Neuronal stem cell (in vitro differentiated cells): ENCODE results near the gene RIOK2.
A peak's percentile ranks its signal among the peaks of the same experiment; 100 is the strongest.

Source experiments
- DNase-seq: peaks from one replicate; pipeline ENCODE4 v3.0.0-alpha.2; 2013; ENCODE audit warnings: low spot score
- H2AFZ ChIP-seq: one replicate; pipeline ENCODE4 v1.6.1; 2013; ENCODE audit warnings: mild to moderate bottlenecking, low read length, inconsistent platforms
- H2AK5ac ChIP-seq: 2 replicates; pipeline ENCODE4 v1.6.1; 2013; ENCODE audit warnings: low read depth, mild to moderate bottlenecking, inconsistent platforms, low read length, moderate library complexity, mixed read lengths
- H2BK120ac ChIP-seq: 2 replicates; pipeline ENCODE4 v1.6.1; 2013; ENCODE audit warnings: low read depth, mild to moderate bottlenecking, inconsistent platforms, low read length, moderate library complexity, mixed read lengths
- H2BK12ac ChIP-seq: one replicate; pipeline ENCODE4 v1.6.1; 2013; ENCODE audit warnings: low read length, inconsistent platforms
- H2BK15ac ChIP-seq: 2 replicates; pipeline ENCODE4 v1.6.1; 2013; ENCODE audit warnings: mild to moderate bottlenecking, low read length, inconsistent platforms, mixed read lengths
- H2BK5ac ChIP-seq: one replicate; pipeline ENCODE4 v1.6.1; 2013; ENCODE audit warnings: inconsistent platforms, mild to moderate bottlenecking, low read length, moderate library complexity
- H3K14ac ChIP-seq: one replicate; pipeline ENCODE4 v1.6.1; 2013; ENCODE audit warnings: low read length, inconsistent platforms
- H3K18ac ChIP-seq: 2 replicates; pipeline ENCODE4 v1.6.1; 2013; ENCODE audit warnings: low read length, inconsistent platforms
- H3K23ac ChIP-seq: 2 replicates; pipeline ENCODE4 v1.6.1; 2013; ENCODE audit warnings: low read depth, mild to moderate bottlenecking, mixed read lengths, low read length, inconsistent platforms; ENCODE audit not compliant: poor library complexity
- H3K27ac ChIP-seq: replicated peaks from 3 replicates; pipeline ENCODE4 v1.5.1; 2013; ENCODE audit warnings: low read length, inconsistent platforms
- H3K27me3 ChIP-seq, 3 experiments: 2 replicates each; pipeline ENCODE4 v1.6.1; 2013; ENCODE audit warnings: low read length in 3 of 3, mild to moderate bottlenecking in 2 of 3, inconsistent platforms in 1 of 3, low read depth in 1 of 3, mixed read lengths in 1 of 3, moderate library complexity in 1 of 3; ENCODE audit not compliant: control insufficient read depth in 3 of 3, insufficient read depth in 3 of 3
- H3K36me3 ChIP-seq, 2 donors: replicated peaks in 1 of 2; 2 replicates each; pipeline ENCODE4 v1.6.1; 2013; ENCODE audit warnings: low read length in 2 of 2; ENCODE audit not compliant: control insufficient read depth in 2 of 2, insufficient read depth in 2 of 2
- H3K4ac ChIP-seq: 2 replicates; pipeline ENCODE4 v1.6.1; 2013; ENCODE audit warnings: inconsistent platforms, mild to moderate bottlenecking, low read length, moderate library complexity
- H3K4me1 ChIP-seq, 2 donors: 1 replicate in 1 of 2; 2 replicates in 1 of 2; pipeline ENCODE4 v1.6.1; 2013; ENCODE audit warnings: low read length in 2 of 2, low read depth in 1 of 2; ENCODE audit not compliant: control insufficient read depth in 2 of 2, insufficient read depth in 1 of 2
- H3K4me2 ChIP-seq: one replicate; pipeline ENCODE4 v1.6.1; 2013; ENCODE audit warnings: mild to moderate bottlenecking, low read length, inconsistent platforms; ENCODE audit not compliant: insufficient read depth, poor library complexity, severe bottlenecking
- H3K4me3 ChIP-seq, 2 donors: 2 replicates each; pipeline ENCODE4 v1.5.1; 2013; ENCODE audit warnings: low read length in 2 of 2, mild to moderate bottlenecking in 2 of 2, inconsistent platforms in 1 of 2, moderate library complexity in 1 of 2
- H3K79me1 ChIP-seq: one replicate; pipeline ENCODE4 v1.6.1; 2013; ENCODE audit warnings: low read depth, mild to moderate bottlenecking, inconsistent platforms, low read length, moderate library complexity
- H3K9ac ChIP-seq: one replicate; pipeline ENCODE4 v1.6.1; 2013; ENCODE audit warnings: mild to moderate bottlenecking, low read depth, low read length, inconsistent platforms; ENCODE audit not compliant: poor library complexity
- H3K9me3 ChIP-seq, 2 donors: replicated peaks in 1 of 2; 2 replicates each; pipeline versions ENCODE3 to v1.6.1; 2013; ENCODE audit warnings: low read length in 2 of 2, mild to moderate bottlenecking in 2 of 2, inconsistent platforms in 1 of 2, low read depth in 1 of 2, mixed read lengths in 1 of 2, moderate library complexity in 1 of 2; ENCODE audit not compliant: control insufficient read depth in 2 of 2, insufficient read depth in 1 of 2
- H4K8ac ChIP-seq: one replicate; pipeline ENCODE4 v1.6.1; 2013; ENCODE audit warnings: low read depth, mild to moderate bottlenecking, inconsistent platforms, low read length, moderate library complexity
- H4K91ac ChIP-seq: one replicate; pipeline ENCODE4 v1.6.1; 2013; ENCODE audit warnings: low read length, low read depth, mild to moderate bottlenecking, inconsistent platforms; ENCODE audit not compliant: poor library complexity
- WGBS, 2 donors: extraction: QIAGEN DNeasy Blood & Tissue Kit; methylation state at CpG; one replicate each; pipeline ENCODE4 v1.1.7; 2013; ENCODE audit warnings: missing lambda C conversion rate in 2 of 2, mixed read lengths in 1 of 2; ENCODE audit not compliant: insufficient read length in 2 of 2, insufficient replicate concordance in 1 of 2; ENCODE audit errors: extremely low coverage in 2 of 2; 5-methylcytosine and 5-hydroxymethylcytosine counted together

The RIOK2 gene

DNA sequence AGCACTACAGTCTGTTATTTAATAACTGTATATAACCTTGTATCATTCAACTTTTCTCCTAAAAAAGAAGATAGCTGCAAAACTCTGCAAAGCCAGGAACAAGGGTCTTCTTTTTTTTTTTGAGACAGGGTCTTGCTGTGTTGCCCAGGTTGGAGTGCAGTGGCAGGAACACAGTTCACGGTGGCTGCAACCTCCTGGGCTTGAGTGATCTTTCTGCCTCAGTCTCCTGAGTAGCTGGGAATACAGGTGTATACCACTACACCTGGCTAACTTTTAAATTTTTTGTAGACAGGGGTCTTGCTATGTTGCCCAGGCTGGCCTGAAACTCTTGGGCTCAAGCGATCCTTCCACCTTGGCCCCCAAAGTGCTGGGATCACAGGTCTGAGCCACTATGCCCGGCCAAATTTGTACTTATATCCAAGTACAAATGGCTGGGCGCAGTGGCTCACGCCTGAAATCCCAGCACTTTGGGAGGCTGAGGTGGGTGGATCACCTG, 19.2 kb downstream of the RIOK2 start:
- H3K36me3 ChIP-seq: peaks cover 12 to 89% of the 10 kb centered on the region in 2 donors

DNA sequence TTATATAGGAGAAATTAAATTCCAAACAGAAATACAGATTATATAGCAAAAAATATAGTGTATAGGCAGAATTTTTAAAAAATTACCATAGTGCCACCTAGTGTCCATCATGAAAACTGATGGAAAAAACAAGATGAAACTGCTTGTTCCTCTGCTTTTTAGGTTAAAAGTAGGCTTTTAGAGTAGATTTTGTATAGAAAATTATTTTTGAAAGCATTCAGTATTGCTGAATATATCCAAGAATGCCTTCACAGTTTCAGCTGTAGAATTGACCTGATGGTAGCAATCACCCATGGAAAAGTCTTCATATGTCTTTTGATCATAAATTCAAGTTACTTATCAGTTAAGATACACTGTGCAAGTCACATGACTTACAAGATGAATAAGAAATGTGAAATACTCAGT, 19.7 kb downstream of the RIOK2 start:
- no peaks in the 10 kb centered on the region for H3K4me1 ChIP-seq
- no peak overlapping the region for H3K4me2 ChIP-seq
- no peak overlapping the region for H3K14ac ChIP-seq
- H2AFZ ChIP-seq: no peak overlapping the region
- H2AK5ac ChIP-seq: no peak overlapping the region
- H3K79me1 ChIP-seq: no peaks in the 10 kb centered on the region
- peaks cover 12 to 84% of the 10 kb centered on the region in 2 donors for H3K36me3 ChIP-seq
- no peak overlapping the region for H4K8ac ChIP-seq
- no peak overlapping the region for H3K27ac ChIP-seq
- H2BK12ac ChIP-seq: no peak overlapping the region
- no peak overlapping the region for H4K91ac ChIP-seq
- H3K9me3 ChIP-seq: peaks cover 7 to 10% of the 10 kb centered on the region in 2 donors
- H2BK15ac ChIP-seq: no peak overlapping the region
- no peaks in the 10 kb centered on the region for H3K27me3 ChIP-seq
- DNase-seq: no peak
- H3K4ac ChIP-seq: no peak overlapping the region
- no peak overlapping the region for H3K9ac ChIP-seq
- no peak overlapping the region for H2BK120ac ChIP-seq
- no peak overlapping the region for H3K4me3 ChIP-seq
- no peak overlapping the region for H3K23ac ChIP-seq
- no peak overlapping the region for H2BK5ac ChIP-seq
- H3K18ac ChIP-seq: no peak overlapping the region

More for the DNA sequence above, 19.2 kb downstream of the RIOK2 start:
- Histone ChIP-seq H3K18ac (no peak overlapping the region), H2BK12ac (no peak overlapping the region), H3K4me2 (no peak overlapping the region), H2AFZ (no peak overlapping the region), H3K9ac (no peak overlapping the region), H3K9me3 (peaks cover 5% of the 10 kb centered on the region in 2 donors), H2AK5ac (no peak overlapping the region), H3K27me3 (no peaks in the 10 kb centered on the region), H2BK120ac (no peak overlapping the region), H4K91ac (no peak overlapping the region), H3K14ac (no peak overlapping the region), H2BK5ac (no peak overlapping the region), H3K4me3 (no peak overlapping the region), H3K79me1 (no peaks in the 10 kb centered on the region), H3K4ac (no peak overlapping the region), H2BK15ac (no peak overlapping the region), H3K23ac (no peak overlapping the region), H3K4me1 (no peaks in the 10 kb centered on the region), H3K27ac (no peak overlapping the region), H4K8ac (no peak overlapping the region)
- DNase-seq: no peak
- WGBS, 2 donors: no CpG with 5 or more reads among the region's 5 CpGs

DNA sequence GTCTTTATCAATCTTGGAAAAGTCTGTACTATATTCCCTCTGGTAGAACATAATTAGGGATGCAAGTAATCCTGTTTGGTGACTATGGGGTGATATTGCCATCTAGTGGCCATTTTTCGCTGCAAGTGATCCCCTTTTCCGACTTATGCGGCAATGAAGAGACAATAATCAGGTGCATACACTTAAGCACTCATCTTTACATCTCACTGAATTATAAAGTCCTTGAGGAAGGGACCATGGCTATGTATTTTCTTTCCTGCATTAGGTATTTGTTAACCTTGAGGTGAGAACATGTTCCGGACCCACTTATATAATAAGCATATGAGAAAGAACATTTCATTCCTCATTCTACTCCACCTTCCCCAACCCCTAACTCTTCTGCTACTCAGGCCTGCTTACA, 21.0 kb downstream of the RIOK2 start:
- no peaks in the 10 kb centered on the region for H3K4me1 ChIP-seq
- H3K14ac ChIP-seq: no peak overlapping the region
- no peak overlapping the region for H2BK15ac ChIP-seq
- peak; percentile 77 for DNase-seq
- no peak overlapping the region for H2AFZ ChIP-seq
- H3K4me3 ChIP-seq: no peak overlapping the region
- no peak overlapping the region for H4K8ac ChIP-seq
- no peak overlapping the region for H3K27ac ChIP-seq
- no peak overlapping the region for H2BK12ac ChIP-seq
- H3K23ac ChIP-seq: no peak overlapping the region
- H3K4ac ChIP-seq: no peak overlapping the region
- H2AK5ac ChIP-seq: no peak overlapping the region
- no peak overlapping the region for H3K18ac ChIP-seq
- H3K9ac ChIP-seq: no peak overlapping the region
- no peaks in the 10 kb centered on the region for H3K27me3 ChIP-seq
- no peak overlapping the region for H2BK120ac ChIP-seq
- peaks cover 12 to 18% of the 10 kb centered on the region in 2 donors for H3K9me3 ChIP-seq
- WGBS, 2 donors: no CpG with 5 or more reads among the region's 4 CpGs
- peaks cover 12 to 71% of the 10 kb centered on the region in 2 donors for H3K36me3 ChIP-seq
- H3K79me1 ChIP-seq: no peaks in the 10 kb centered on the region
- no peak overlapping the region for H3K4me2 ChIP-seq
- H4K91ac ChIP-seq: no peak overlapping the region
- no peak overlapping the region for H2BK5ac ChIP-seq

DNA sequence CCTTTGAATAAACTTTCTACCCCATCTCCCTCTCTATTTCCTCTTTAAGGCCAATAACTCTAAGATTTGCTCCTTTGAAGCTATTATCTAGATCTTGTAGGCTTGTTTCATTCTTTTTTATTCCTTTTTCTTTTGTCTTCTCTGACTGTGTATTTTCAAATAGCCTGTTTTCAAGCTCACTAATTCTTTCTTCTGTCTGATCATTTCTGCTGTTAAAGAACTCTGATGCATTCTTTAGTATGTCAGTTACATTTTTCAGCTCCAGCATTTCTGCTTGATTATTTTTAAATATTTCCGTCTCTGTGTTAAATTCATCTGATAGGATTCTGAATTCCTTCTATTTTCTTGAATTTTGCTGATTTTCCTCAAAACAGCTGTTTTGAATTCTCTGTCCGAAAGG, 25.4 kb downstream of the RIOK2 start:
- Histone ChIP-seq H3K14ac (no peak overlapping the region), H3K27ac (no peak overlapping the region), H3K9me3 (peaks cover 12 to 18% of the 10 kb centered on the region in 2 donors), H4K8ac (no peak overlapping the region), H2BK12ac (no peak overlapping the region), H3K23ac (no peak overlapping the region), H3K79me1 (no peaks in the 10 kb centered on the region), H2AFZ (no peak overlapping the region), H3K4me2 (no peak overlapping the region), H3K36me3 (peaks cover 12 to 29% of the 10 kb centered on the region in 2 donors), H2BK15ac (no peak overlapping the region), H2BK5ac (no peak overlapping the region), H3K18ac (no peak overlapping the region), H4K91ac (no peak overlapping the region), H3K27me3 (no peaks in the 10 kb centered on the region), H3K9ac (no peak overlapping the region), H2BK120ac (no peak overlapping the region), H2AK5ac (no peak overlapping the region), H3K4me1 (no peaks in the 10 kb centered on the region), H3K4me3 (no peak overlapping the region), H3K4ac (no peak overlapping the region)
- no peak for DNase-seq
- WGBS, 2 donors: no CpG with 5 or more reads among the region's 2 CpGs
